Endothelial cell of umbilical vein (primary cell): ENCODE data around the gene CLDN7.

Experiments used
- EZH2 ChIP-seq: IDR thresholded peaks from 2 replicates; pipeline ENCODE4 v1.6.1; 2012; ENCODE audit warnings: borderline replicate concordance, low read depth, mild to moderate bottlenecking, moderate library complexity, low read length, inconsistent platforms; ENCODE audit not compliant: severe bottlenecking
- FOS ChIP-seq: IDR thresholded peaks from 2 replicates; pipeline ENCODE4 v1.6.1; 2011; ENCODE audit warnings: mild to moderate bottlenecking, low read length, moderate library complexity, borderline replicate concordance; ENCODE audit not compliant: insufficient read depth
- GATA2 ChIP-seq: IDR thresholded peaks from 2 replicates; pipeline ENCODE4 v1.7.0; 2011; ENCODE audit warnings: low read depth, mild to moderate bottlenecking, moderate library complexity, mixed read lengths, low read length; ENCODE audit not compliant: insufficient read length, insufficient read depth
- JUN ChIP-seq: IDR thresholded peaks from 2 replicates; pipeline ENCODE4 v1.6.1; 2011; ENCODE audit warnings: borderline replicate concordance, low read depth; ENCODE audit not compliant: insufficient read length, insufficient read depth
- MYC ChIP-seq: IDR thresholded peaks from one replicate; pipeline ENCODE4 v1.6.1; 2011; ENCODE audit warnings: mild to moderate bottlenecking, low read depth, low read length
- POLR2A ChIP-seq: IDR thresholded peaks from 2 replicates; pipeline ENCODE4 v1.6.1; 2012; ENCODE audit warnings: low read depth, mild to moderate bottlenecking, control low read depth, low read length
- POLR2AphosphoS5 ChIP-seq: IDR thresholded peaks from 2 replicates; pipeline ENCODE4 v1.6.1; 2012; ENCODE audit warnings: low read depth, mild to moderate bottlenecking, control low read depth, low read length, moderate library complexity; ENCODE audit not compliant: insufficient read depth
- TF ChIP-seq, protein P1 (sequence below), 2 donors: IDR thresholded peaks; 1 replicate in 1 of 2; 2 replicates in 1 of 2; pipeline ENCODE4 v1.5.1; 2011; ENCODE audit warnings: low read length in 2 of 2, mild to moderate bottlenecking in 2 of 2, moderate library complexity in 2 of 2, control low read depth in 1 of 2, inconsistent platforms in 1 of 2, low read depth in 1 of 2; ENCODE audit not compliant: insufficient read depth in 1 of 2; ENCODE audit errors: extremely low read depth in 1 of 2
- TF ChIP-seq, protein P2 (sequence below): IDR thresholded peaks from 2 replicates; pipeline ENCODE4 v1.6.1; 2011; ENCODE audit not compliant: insufficient read depth, insufficient read length

DNA sequence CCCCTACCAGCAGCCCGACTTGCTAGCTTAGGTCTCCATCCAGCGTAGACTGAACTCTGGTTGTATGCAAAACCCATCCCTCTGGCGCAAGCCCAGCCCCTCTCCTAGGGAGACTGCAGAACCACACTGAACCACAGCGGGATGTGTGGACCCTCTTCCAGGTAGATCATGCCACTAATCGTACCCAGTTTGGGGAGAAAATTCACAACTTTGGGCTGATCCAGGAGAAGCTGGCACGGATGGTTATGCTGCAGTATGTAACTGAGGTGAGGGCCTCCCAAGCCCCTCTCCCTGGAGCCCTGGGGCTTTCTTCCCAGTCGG is 39.3 kb downstream of the CLDN7 start:
- no peak for TF ChIP-seq FOS
- TF ChIP-seq, protein P1, sequence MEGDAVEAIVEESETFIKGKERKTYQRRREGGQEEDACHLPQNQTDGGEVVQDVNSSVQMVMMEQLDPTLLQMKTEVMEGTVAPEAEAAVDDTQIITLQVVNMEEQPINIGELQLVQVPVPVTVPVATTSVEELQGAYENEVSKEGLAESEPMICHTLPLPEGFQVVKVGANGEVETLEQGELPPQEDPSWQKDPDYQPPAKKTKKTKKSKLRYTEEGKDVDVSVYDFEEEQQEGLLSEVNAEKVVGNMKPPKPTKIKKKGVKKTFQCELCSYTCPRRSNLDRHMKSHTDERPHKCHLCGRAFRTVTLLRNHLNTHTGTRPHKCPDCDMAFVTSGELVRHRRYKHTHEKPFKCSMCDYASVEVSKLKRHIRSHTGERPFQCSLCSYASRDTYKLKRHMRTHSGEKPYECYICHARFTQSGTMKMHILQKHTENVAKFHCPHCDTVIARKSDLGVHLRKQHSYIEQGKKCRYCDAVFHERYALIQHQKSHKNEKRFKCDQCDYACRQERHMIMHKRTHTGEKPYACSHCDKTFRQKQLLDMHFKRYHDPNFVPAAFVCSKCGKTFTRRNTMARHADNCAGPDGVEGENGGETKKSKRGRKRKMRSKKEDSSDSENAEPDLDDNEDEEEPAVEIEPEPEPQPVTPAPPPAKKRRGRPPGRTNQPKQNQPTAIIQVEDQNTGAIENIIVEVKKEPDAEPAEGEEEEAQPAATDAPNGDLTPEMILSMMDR (IDR thresholded peaks at IDR 0.05; ENCODE audit: extremely low read depth in 1 of 2, insufficient read depth in 1 of 2, low read depth in 1 of 2, low read length in 2 of 2), result no peak
- TF ChIP-seq POLR2A, result peak; percentile 17
- no peak for TF ChIP-seq EZH2
- no peak for TF ChIP-seq GATA2
- TF ChIP-seq, protein P2, sequence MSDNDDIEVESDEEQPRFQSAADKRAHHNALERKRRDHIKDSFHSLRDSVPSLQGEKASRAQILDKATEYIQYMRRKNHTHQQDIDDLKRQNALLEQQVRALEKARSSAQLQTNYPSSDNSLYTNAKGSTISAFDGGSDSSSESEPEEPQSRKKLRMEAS, result no peak
- TF ChIP-seq MYC, result no peak
- no peak for TF ChIP-seq POLR2AphosphoS5
- no peak for TF ChIP-seq JUN
